Cardiac atrium fibroblast (primary cell): ENCODE measurements around the gene ATP4A. TPM values are rescaled to one million over a fixed set of nuclear protein-coding genes. Genes with fewer than 3 reads are reported as not detected.

Experiments
- total RNA-seq: library from RNA; depleted of rRNA; stranded (reverse); fragments of >200 nt; gene quantifications from 2 replicates; pipeline ENCODE4 v1.2.3, GENCODE V29; 2015

ATP4A gene
- total RNA-seq: not detected in 2 replicates

GRCh38 chr19:35563207-35563829 is at the start of gene ATP4A:
TSS of gene ATP4A (minus strand) at chr19:35563658. CDS start at chr19:35563629, 29 bp downstream.

DNA sequence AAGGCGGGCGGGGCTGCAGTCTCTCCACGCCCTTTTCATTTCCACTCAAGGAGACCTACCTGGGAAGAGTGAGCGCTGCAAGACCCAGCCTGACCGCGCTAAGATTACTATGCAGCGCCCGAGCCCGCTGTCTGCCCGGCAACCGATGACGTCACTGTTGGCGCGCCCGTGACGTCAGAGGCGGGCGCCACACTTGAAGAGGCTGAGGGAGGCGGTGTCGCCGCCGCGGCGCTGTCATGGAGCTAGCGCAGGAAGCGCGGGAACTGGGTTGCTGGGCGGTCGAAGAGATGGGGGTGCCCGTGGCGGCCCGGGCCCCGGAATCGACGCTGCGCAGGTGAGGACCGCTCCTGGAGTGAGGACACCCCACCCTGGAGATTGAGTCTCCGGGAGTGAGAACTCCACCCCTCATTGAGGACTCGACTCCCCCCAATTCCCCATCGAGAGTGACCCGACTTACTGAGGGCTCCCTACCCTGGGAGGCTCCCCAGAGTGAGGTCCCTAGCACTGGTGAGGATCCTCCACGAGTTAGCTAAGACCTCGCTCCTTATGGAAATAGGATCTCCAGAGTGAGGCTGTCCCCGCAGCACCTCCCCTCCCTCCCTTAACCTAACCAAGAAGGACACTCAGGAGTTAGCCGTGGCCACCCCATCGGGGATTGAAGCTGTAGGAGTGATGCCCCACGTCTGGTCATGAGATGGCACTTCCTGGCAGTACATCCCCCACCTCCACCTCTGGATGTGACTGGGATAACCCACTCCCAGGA is 49.3 kb upstream of the ATP4A start, which contains the start of gene HAUS5:
HAUS5 (plus strand) TSS at position 177 of the 763 bp plus-strand sequence; CDS start at position 237, 60 bp downstream.

GRCh38 chr19:35585848-35586247 is 22.4 kb upstream of the ATP4A start, which contains the start of gene PMIS2:
TSS of gene PMIS2 (plus strand) at chr19:35586173. CDS start at chr19:35586260, 87 bp downstream.

GRCh38 chr19:35545001-35545854 is 18.2 kb downstream of the ATP4A start, which contains the start of gene TMEM147:
TSS of gene TMEM147 (plus strand) at chr19:35545626. CDS start at chr19:35545740, 114 bp downstream.

GRCh38 chr19:35533201-35533821 is 30.1 kb downstream of the ATP4A start, which contains the start of gene GAPDHS:
TSS of gene GAPDHS (plus strand) at chr19:35533456. CDS start at chr19:35533528, 72 bp downstream.

GRCh38 chr19:35528218-35529038 is 35.0 kb downstream of the ATP4A start, which contains the start of gene SBSN:
TSS of gene SBSN (minus strand) at chr19:35528311. CDS start at chr19:35528281, 30 bp downstream.

GRCh38 chr19:35513628-35514281 is 49.7 kb downstream of the ATP4A start, which contains the start of gene DMKN:
TSS of gene DMKN (minus strand) at chr19:35513649. CDS start at chr19:35513475, 174 bp downstream.

Other genes starting within 250 kb of the ATP4A start
- gene CD22, start 234.5 kb downstream of the ATP4A start, total RNA-seq: not detected in 2 replicates
- not detected in 2 replicates for gene FFAR1, start 215.8 kb downstream of the ATP4A start, total RNA-seq
- not detected in 2 replicates for gene FFAR3, start 205.2 kb downstream of the ATP4A start, total RNA-seq
- gene GPR42, start 192.6 kb downstream of the ATP4A start, total RNA-seq: not detected in 2 replicates
- gene FFAR2, start 115.4 kb downstream of the ATP4A start, total RNA-seq: not detected in 2 replicates
- not detected in 2 replicates for gene KRTDAP, start 73.2 kb downstream of the ATP4A start, total RNA-seq
- gene DMKN, start 50.0 kb downstream of the ATP4A start, total RNA-seq: 2.0 and 4.2 TPM in 2 replicates
- 0.18 and 0.32 TPM in 2 replicates for gene SBSN, start 35.3 kb downstream of the ATP4A start, total RNA-seq
- gene GAPDHS, start 30.2 kb downstream of the ATP4A start, total RNA-seq: not detected in 2 replicates
- 63.8 and 65.7 TPM in 2 replicates for gene TMEM147, start 18.0 kb downstream of the ATP4A start, total RNA-seq
- gene PMIS2, start 22.5 kb upstream of the ATP4A start, total RNA-seq: not detected in 2 replicates
- 3.4 and 4.0 TPM in 2 replicates for gene HAUS5, start 49.1 kb upstream of the ATP4A start, total RNA-seq
- 33.6 and 65.1 TPM in 2 replicates for gene RBM42, start 65.4 kb upstream of the ATP4A start, total RNA-seq
- gene ETV2, start 78.1 kb upstream of the ATP4A start, total RNA-seq: 2.3 TPM in 1 of 2 replicates, not detected in the other
- 513 and 712 TPM in 2 replicates for gene COX6B1, start 84.7 kb upstream of the ATP4A start, total RNA-seq
- not detected in 2 replicates for gene UPK1A, start 102.9 kb upstream of the ATP4A start, total RNA-seq
- gene ZBTB32, start 140.9 kb upstream of the ATP4A start, total RNA-seq: not detected in 2 replicates
- gene KMT2B, start 154.3 kb upstream of the ATP4A start, total RNA-seq: 7.6 and 11.5 TPM in 2 replicates
- gene IGFLR1, start 178.8 kb upstream of the ATP4A start, total RNA-seq: 2.4 and 2.9 TPM in 2 replicates
- gene U2AF1L4, start 181.8 kb upstream of the ATP4A start, total RNA-seq: 14.3 and 17.8 TPM in 2 replicates
- gene PSENEN, start 182.0 kb upstream of the ATP4A start, total RNA-seq: 30.3 and 37.6 TPM in 2 replicates
- gene LIN37, start 184.9 kb upstream of the ATP4A start, total RNA-seq: 14.3 and 15.7 TPM in 2 replicates
- gene HSPB6, start 193.4 kb upstream of the ATP4A start, total RNA-seq: 11.5 and 35.0 TPM in 2 replicates
- gene PROSER3, start 194.5 kb upstream of the ATP4A start, total RNA-seq: 1.8 and 5.0 TPM in 2 replicates
- 0.49 and 2.3 TPM in 2 replicates for gene ARHGAP33, start 211.9 kb upstream of the ATP4A start, total RNA-seq
- gene PRODH2, start 249.2 kb upstream of the ATP4A start, total RNA-seq: not detected in 2 replicates